Heart right ventricle (tissue), 16 donors: ENCODE results near the gene TMEM39B. TPM values are rescaled to one million over a fixed set of nuclear protein-coding genes. Genes with fewer than 3 reads are reported as not detected.
"Not testable (repeated sequence)": the region's sequence is repeated elsewhere in the genome, so short reads cannot be mapped to it uniquely, and the experiment has no call there.

Source experiments
- ATAC-seq, 8 donors: fragments of 200-7000 bp; cut with Tn5 transposase; one replicate each; pipeline ENCODE4 v1.9.1; 2020; ENCODE audit warnings: mild to moderate bottlenecking in 8 of 8, moderate library complexity in 8 of 8, moderate number of reproducible peaks in 1 of 8
- DNase-seq, 2 donors: peaks; one replicate each; pipeline ENCODE4 v3.0.0-alpha.2; 2020
- H3K27ac ChIP-seq, 10 donors: fragments of 200-600 bp; sonication (generic) in 2 of 10; one replicate each; pipeline versions ENCODE4 v1.5.0 to v1.8.0; 2020 to 2022; ENCODE audit warnings: mild to moderate bottlenecking in 3 of 10
- H3K27me3 ChIP-seq, 7 donors: fragments of 200-600 bp; one replicate each; pipeline ENCODE4 v1.8.0; 2021 to 2022; ENCODE audit warnings: mild to moderate bottlenecking in 2 of 7
- H3K36me3 ChIP-seq, 9 donors: fragments of 200-600 bp; sonication (generic) in 1 of 9; one replicate each; pipeline versions ENCODE4 v1.5.0 to v1.8.0; 2020 to 2022; ENCODE audit warnings: mild to moderate bottlenecking in 2 of 9
- H3K4me1 ChIP-seq, 9 donors: fragments of 200-600 bp; sonication (generic) in 1 of 9; one replicate each; pipeline versions ENCODE4 v1.5.0 to v1.8.0; 2020 to 2022; ENCODE audit warnings: mild to moderate bottlenecking in 4 of 9
- H3K4me3 ChIP-seq, 10 donors: fragments of 200-600 bp; sonication (generic) in 2 of 10; one replicate each; pipeline versions ENCODE4 v1.5.0 to v1.8.0; 2020 to 2022; ENCODE audit warnings: mild to moderate bottlenecking in 7 of 10, moderate library complexity in 2 of 10
- H3K9me3 ChIP-seq, 11 donors: fragments of 200-600 bp in 10 of 11; sonication (generic) in 2 of 11; one replicate each; pipeline versions ENCODE4 v1.5.0 to v1.8.0; 2013 to 2022; ENCODE audit warnings: mild to moderate bottlenecking in 2 of 11, control low read depth in 1 of 11, moderate library complexity in 1 of 11
- WGBS, 2 donors: extraction: QIAGEN DNeasy Blood & Tissue Kit; methylation state at CpG; one replicate each; pipeline ENCODE4 v1.1.7; 2013; ENCODE audit warnings: inconsistent platforms in 1 of 2; 5-methylcytosine and 5-hydroxymethylcytosine counted together
- intact Hi-C, 10 donors: fragments of 100-400 bp; cut with DNase I; formaldehyde crosslinking; loops; one replicate each; pipeline versions ENCODE4 v1.11.1 to v1.14.2; 2022
- polyA plus RNA-seq, 2 donors: library from polyadenylated mRNA; stranded (reverse); fragments of 200-250 nt; gene quantifications; one replicate each; pipeline ENCODE4 v1.2.3, GENCODE V29; 2013
- total RNA-seq, 10 donors: library from RNA; stranded (reverse); fragmentation: NEBNext Ultra II Directional in 3 of 10; extraction: Animal tissue kit (Norgen Biotek cat#: 25700) in 3 of 10; gene quantifications; one replicate each; pipeline versions ENCODE4 v1.2.1 to v1.2.4, GENCODE V29; 2021 to 2023
- TF ChIP-seq, protein P1 (sequence below), 9 donors: fragments of 200-600 bp; sonication (generic) in 2 of 9; IDR thresholded peaks; one replicate each; pipeline versions ENCODE4 v1.5.0 to v1.8.0; 2021 to 2022; ENCODE audit warnings: antibody characterized with exemption in 9 of 9, mild to moderate bottlenecking in 5 of 9, moderate library complexity in 1 of 9
- donor health status: Arrhythmogenic right ventricular cardiomyopathy.
- donor health status: ischemic (EF 13 %, LVEDD 7.1; RV severe dilation, severe dysfunction).
- donor health status: healthy with polysubstance abuse.
- donor health status: DM: no; HTN: yes; CAD: no.
- donor health status: DM: no; HTN: no; CAD: no.
- donor health status: ischemic (EF 25% LVEDD 6.9; RV normal size, moderate dysfunction).
- donor health status: ischemic (EF 25% LVEDD 5.7; RV mildly dilated, moderate dysfunction).
- donor health status: healthy.
- donor health status: DM: yes; HTN: yes; CAD: no.
- donor health status: Ischemic cardiomyopathy.
- donor health status: ischemic (EF 35%, LVEDD 5.7; RV mildly dilated, moderate dysfunction).
- donor health status: nonischemic (EF 11% LVEDD 7.7; RV severe dilation, severe dysfunction).
- donor health status: DM: yes; HTN: yes; CAD: no.
- donor health status: PGD.
- donor health status: ischemic (EF 29% LVEDD 5.4; RV normal size, mild dysfunction).
- donor health status: nonischemic (EF 23%, LVEDD 6.1; RV moderate dilation, normal function).

TMEM39B gene
- total and polyA plus RNA-seq, 12 donors = 4.8 to 15.5 (median 6.6) TPM

DNA sequence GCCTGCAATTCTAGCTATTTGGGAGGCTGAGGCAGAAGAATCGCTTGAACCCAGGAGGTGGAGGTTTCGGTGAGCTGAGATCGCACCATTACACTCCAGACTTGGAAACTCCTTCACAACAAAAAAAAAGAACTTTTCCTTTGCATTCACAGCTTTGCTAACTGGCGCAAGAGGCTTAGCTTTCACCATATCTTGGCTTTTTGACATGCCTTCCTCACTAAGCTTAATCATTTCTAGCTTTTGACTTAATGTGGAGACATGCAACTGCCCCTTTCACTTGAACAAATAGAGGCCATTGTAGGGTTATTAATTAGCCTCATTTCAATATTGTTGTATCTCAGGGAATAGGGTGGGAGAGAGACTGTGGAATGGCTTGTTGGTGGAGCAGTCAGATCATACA lies 43.8 kb downstream of the TMEM39B start:
- ATAC-seq (no peak), DNase-seq (no peak)
- peaks cover 0 to 77% (median 42%) of the 10 kb centered on the region in 9 donors for H3K4me1 ChIP-seq
- peaks cover 0 to 20% (median 0%) of the 10 kb centered on the region in 9 donors for H3K36me3 ChIP-seq
- TF ChIP-seq, protein P1, sequence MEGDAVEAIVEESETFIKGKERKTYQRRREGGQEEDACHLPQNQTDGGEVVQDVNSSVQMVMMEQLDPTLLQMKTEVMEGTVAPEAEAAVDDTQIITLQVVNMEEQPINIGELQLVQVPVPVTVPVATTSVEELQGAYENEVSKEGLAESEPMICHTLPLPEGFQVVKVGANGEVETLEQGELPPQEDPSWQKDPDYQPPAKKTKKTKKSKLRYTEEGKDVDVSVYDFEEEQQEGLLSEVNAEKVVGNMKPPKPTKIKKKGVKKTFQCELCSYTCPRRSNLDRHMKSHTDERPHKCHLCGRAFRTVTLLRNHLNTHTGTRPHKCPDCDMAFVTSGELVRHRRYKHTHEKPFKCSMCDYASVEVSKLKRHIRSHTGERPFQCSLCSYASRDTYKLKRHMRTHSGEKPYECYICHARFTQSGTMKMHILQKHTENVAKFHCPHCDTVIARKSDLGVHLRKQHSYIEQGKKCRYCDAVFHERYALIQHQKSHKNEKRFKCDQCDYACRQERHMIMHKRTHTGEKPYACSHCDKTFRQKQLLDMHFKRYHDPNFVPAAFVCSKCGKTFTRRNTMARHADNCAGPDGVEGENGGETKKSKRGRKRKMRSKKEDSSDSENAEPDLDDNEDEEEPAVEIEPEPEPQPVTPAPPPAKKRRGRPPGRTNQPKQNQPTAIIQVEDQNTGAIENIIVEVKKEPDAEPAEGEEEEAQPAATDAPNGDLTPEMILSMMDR (IDR thresholded peaks at IDR 0.05) = no peak
- no peaks in the 10 kb centered on the region for H3K27me3 ChIP-seq
- 98 to 99% methylated on average over 4 of the region's 4 CpGs for WGBS, 2 donors
- H3K4me3 ChIP-seq = no peak overlapping the region
- H3K27ac ChIP-seq = peak overlapping the region in 1 of 10 donors; percentile 15
- intact Hi-C loops = loop anchor here in 1 of 10 donors (10.0 kb wide), 1 partner anchor 58 kb away; the partner anchor contains the start of gene TXLNA
- no peaks in the 10 kb centered on the region for H3K9me3 ChIP-seq

- Histone ChIP-seq H3K4me3 (no peak overlapping the region), H3K27ac (peak overlapping the region in 1 of 10 donors; percentile 14), H3K4me1 (peaks cover 0 to 52% (median 35%) of the 10 kb centered on the region in 9 donors), H3K9me3 (no peaks in the 10 kb centered on the region), H3K36me3 (peaks cover 0 to 3% (median 0%) of the 10 kb centered on the region in 9 donors), H3K27me3 (no peaks in the 10 kb centered on the region)
- ATAC-seq (no peak), DNase-seq (no peak)
- TF ChIP-seq, protein P1 (IDR thresholded peaks at IDR 0.05) = no peak
- WGBS, 2 donors = 74 to 77% methylated on average over 5 of the region's 5 CpGs
- intact Hi-C loops = no loop called here
Observed at GRCh38 chr1:32122151-32122550, 49.4 kb downstream of the TMEM39B start.

DNA sequence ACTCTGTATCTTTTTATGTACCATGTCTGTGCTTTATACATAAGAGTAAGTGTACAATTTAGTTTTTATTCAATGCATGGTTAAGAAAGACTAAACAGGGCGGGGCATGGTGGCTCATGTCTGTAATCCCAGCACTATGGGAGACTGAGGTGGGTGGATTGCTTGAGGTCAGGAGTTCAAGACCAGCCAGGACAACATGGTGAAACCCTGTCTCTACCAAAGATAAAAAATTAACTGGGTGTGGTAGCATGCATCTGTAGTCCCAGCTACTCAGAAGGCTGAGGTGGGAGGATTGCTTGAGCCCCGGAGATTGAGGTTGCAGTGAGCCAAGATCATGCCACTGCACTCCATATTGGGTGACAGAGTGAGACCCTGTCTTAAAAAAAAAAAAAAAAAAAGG lies 50.6 kb downstream of the TMEM39B start:
- intact Hi-C loops, H3K27me3 ChIP-seq, H3K4me3 ChIP-seq, H3K9me3 ChIP-seq, H3K27ac ChIP-seq, DNase-seq, ATAC-seq, H3K36me3 ChIP-seq: not testable (repeated sequence)
- H3K4me1 ChIP-seq = peaks cover 0 to 59% (median 45%) of the 10 kb centered on the region in 9 donors
- 96 to 97% methylated on average over 2 of the region's 2 CpGs for WGBS, 2 donors

DNA sequence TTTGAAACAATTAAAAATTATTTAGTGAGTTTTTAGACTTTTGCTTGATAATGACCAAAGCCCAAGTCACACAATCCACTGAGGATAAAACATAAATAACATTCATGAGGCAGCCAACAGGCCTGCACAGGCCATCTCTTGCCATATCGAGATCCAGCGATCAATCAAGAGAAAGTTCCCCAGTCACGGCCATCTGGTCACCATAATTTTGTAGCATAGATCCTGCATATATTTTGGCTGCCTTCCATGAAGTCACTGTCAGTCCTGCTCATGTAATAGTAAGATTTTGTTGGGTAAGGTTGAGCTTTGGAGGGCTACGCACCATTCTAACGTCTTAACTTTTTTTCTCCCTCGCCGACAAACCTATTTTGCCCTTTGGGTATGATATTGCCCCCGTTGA lies 52.6 kb downstream of the TMEM39B start:
- no peaks in the 10 kb centered on the region for H3K27me3 ChIP-seq
- 93 to 94% methylated on average over 8 of the region's 8 CpGs for WGBS, 2 donors
- H3K4me3 ChIP-seq = no peak overlapping the region
- TF ChIP-seq, protein P1 (IDR thresholded peaks at IDR 0.05) = no peak
- no peak overlapping the region for H3K27ac ChIP-seq
- no peak for ATAC-seq
- no peak for DNase-seq
- H3K9me3 ChIP-seq = no peaks in the 10 kb centered on the region
- intact Hi-C loops = no loop called here
- H3K4me1 ChIP-seq = peaks cover 3 to 66% (median 49%) of the 10 kb centered on the region in 9 donors
- H3K36me3 ChIP-seq = peaks cover 0 to 6% (median 0%) of the 10 kb centered on the region in 9 donors

DNA sequence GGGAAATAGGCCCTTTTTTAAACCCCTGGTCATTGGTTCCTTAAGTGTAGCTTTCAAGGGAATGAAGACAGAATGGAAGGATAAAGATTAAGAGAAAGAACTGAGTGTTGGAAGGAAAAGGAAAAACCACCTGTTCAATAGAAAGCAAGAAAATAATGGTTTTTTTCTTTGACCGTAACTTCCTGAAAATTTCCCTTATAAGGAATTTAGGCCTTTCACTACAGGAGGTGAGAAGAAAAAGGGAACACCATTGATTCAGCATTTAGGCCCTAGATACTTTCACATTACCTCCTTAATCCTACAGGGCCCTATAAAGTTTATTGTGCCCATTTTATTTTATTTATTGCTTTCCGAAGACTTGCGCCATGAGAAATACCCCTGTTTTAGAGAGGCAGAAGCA lies 54.0 kb downstream of the TMEM39B start:
- H3K4me1 ChIP-seq = peaks cover 0 to 60% (median 38%) of the 10 kb centered on the region in 9 donors
- WGBS, 2 donors = 93 to 98% methylated on average over 3 of the region's 3 CpGs
- H3K4me3 ChIP-seq = no peak overlapping the region
- no peak for ATAC-seq
- peaks cover 0 to 19% (median 6%) of the 10 kb centered on the region in 9 donors for H3K36me3 ChIP-seq
- no peak for DNase-seq
- no peaks in the 10 kb centered on the region for H3K9me3 ChIP-seq
- H3K27me3 ChIP-seq = no peaks in the 10 kb centered on the region
- H3K27ac ChIP-seq = no peak overlapping the region
- TF ChIP-seq, protein P1 (IDR thresholded peaks at IDR 0.05) = no peak
- intact Hi-C loops = no loop called here
